ENCODE measurements around the gene BRI3. TPM values are rescaled to one million over a fixed set of nuclear protein-coding genes. Genes with fewer than 3 reads are reported as not detected.

BRI3 gene
- total and polyA plus RNA-seq, 2 of the 13 experiments (the other 11 are each of a cell fraction or from before 2014, with no cell fraction given) = 54.0 to 103 TPM

- ATAC-seq (no peak), FAIRE-seq (no peak), DNase-seq (ENCODE audit: low spot score) (no peak)
- Histone ChIP-seq H3K79me2 (ENCODE audit: insufficient read depth, low read length) (no peaks in the 10 kb centered on the region), H3K27ac (ENCODE audit: extremely low read length, insufficient read depth, low read length) (no peak overlapping the region), H3K9ac (ENCODE audit: insufficient read depth, low read depth, low read length) (no peak overlapping the region), H4K20me1 (ENCODE audit: insufficient read depth, low read length) (no peaks in the 10 kb centered on the region), H3K4me2 (ENCODE audit: low read depth, low read length) (no peak overlapping the region), H2AFZ (ENCODE audit: low read length) (no peak overlapping the region), H3K36me3 (replicated peaks in 1 of 2; ENCODE audit: control insufficient read depth in 1 of 2, insufficient read depth in 2 of 2, low read length in 2 of 2) (no peaks in the 10 kb centered on the region; a peak in 1 of 5 replicates), H3K4me1 (ENCODE audit: insufficient read depth, low read length) (no peaks in the 10 kb centered on the region), H3K9me3 (ENCODE audit: low read length) (no peaks in the 10 kb centered on the region), H3K27me3 (ENCODE audit: control insufficient read depth in 1 of 2, insufficient read depth in 2 of 2, low read length in 2 of 2) (no peaks in the 10 kb centered on the region), H3K4me3 (replicated peaks in 1 of 3; ENCODE audit: insufficient read depth in 1 of 3, low read depth in 2 of 3, low read length in 3 of 3) (no peak overlapping the region)
- WGBS (ENCODE audit: low lambda C conversion rate) = 91% methylated on average over 4 of the region's 4 CpGs
- in situ Hi-C loops (cut with HindIII; ENCODE audit: extremely low pct_ligation_motif_present, low pct_unique_long_range_greater_than_20kb) = loop anchor here (5.0 kb wide), 1 partner anchor 226 kb away; no protein-coding TSS in a partner anchor
- intact Hi-C loops (cut with micrococcal nuclease; ENCODE audit: unreplicated experiment) = no loop called here
- ChIA-PET CTCF (ENCODE audit: low intra/inter-chr PET ratio, low total read pairs) (no interaction called here), POLR2A (no interaction called here)
- TF ChIP-seq NPAS2 (CRISPR knock-in tag; IDR thresholded peaks at IDR 0.05; ENCODE audit: borderline replicate concordance) (no peak), ZNF367 (CRISPR knock-in tag; IDR thresholded peaks at IDR 0.05; ENCODE audit: borderline replicate concordance) (no peak), NCOR1 (IDR thresholded peaks at IDR 0.05; ENCODE audit: borderline replicate concordance, low read length) (no peak), BCL3 (CRISPR knock-in tag; IDR thresholded peaks at IDR 0.05) (no peak), E2F1 (CRISPR knock-in tag; IDR thresholded peaks at IDR 0.05) (no peak), KDM6A (CRISPR knock-in tag; IDR thresholded peaks at IDR 0.05; ENCODE audit: low read depth) (no peak), SOX13 (IDR thresholded peaks at IDR 0.05) (no peak), SOX13 (CRISPR knock-in tag; conservative IDR thresholded peaks at IDR 0.05 in 1 of 2, IDR thresholded peaks at IDR 0.05 in 1 of 2) (no peak), ZNF597 (CRISPR knock-in tag; IDR thresholded peaks at IDR 0.05) (no peak), ZMYM4 (CRISPR knock-in tag; IDR thresholded peaks at IDR 0.05) (no peak), TRIM24 (CRISPR knock-in tag; IDR thresholded peaks at IDR 0.05) (no peak), CBX1 (IDR thresholded peaks at IDR 0.05; ENCODE audit: low read depth) (no peak), HMG20B (CRISPR knock-in tag; conservative IDR thresholded peaks at IDR 0.05) (no peak), GPBP1L1 (CRISPR knock-in tag; IDR thresholded peaks at IDR 0.05) (no peak), CBX5 (CRISPR knock-in tag; IDR thresholded peaks at IDR 0.05; ENCODE audit: borderline replicate concordance) (no peak), GLMP (CRISPR knock-in tag; IDR thresholded peaks at IDR 0.05; ENCODE audit: borderline replicate concordance) (no peak), ZNF121 (CRISPR knock-in tag; IDR thresholded peaks at IDR 0.05) (no peak), PHF5A (CRISPR knock-in tag; IDR thresholded peaks at IDR 0.05; ENCODE audit: low read depth, unreplicated experiment) (no peak)
- BruUV-seq (replicated peaks) = no TSS peak
Observed at GRCh38 chr7:98242934-98243333, 38.6 kb upstream of the BRI3 start.
